Smooth muscle cell (in vitro differentiated cells): Measurements from ENCODE around the gene PERP. TPM values are rescaled to one million over a fixed set of nuclear protein-coding genes. Genes with fewer than 3 reads are reported as not detected.

Experiments used
- DNase-seq: peaks from one replicate; lab custom pipeline; 2025; ENCODE audit not compliant: unreplicated experiment; lab: John Stamatoyannopoulos, UW
- H2AFZ ChIP-seq: fragments of 200-600 bp; sonication (generic); 2 replicates; pipeline ENCODE4 v1.6.0; 2016; ENCODE audit warnings: antibody characterized with exemption, low read depth, mild to moderate bottlenecking
- H3F3A ChIP-seq: fragments of 200-600 bp; sonication (generic); 2 replicates; pipeline ENCODE4 v1.6.0; 2017; ENCODE audit warnings: antibody characterized with exemption, low read depth
- H3K27ac ChIP-seq: fragments of 200-600 bp; sonication (generic); 2 replicates; pipeline ENCODE4 v1.5.1; 2016; ENCODE audit warnings: low read depth, mild to moderate bottlenecking
- H3K27me3 ChIP-seq: fragments of 200-600 bp; sonication (generic); 2 replicates; pipeline ENCODE4 v1.6.1; 2016; ENCODE audit warnings: low read depth, mild to moderate bottlenecking
- H3K36me3 ChIP-seq: fragments of 200-600 bp; sonication (generic); 2 replicates; pipeline ENCODE4 v1.5.1; 2016; ENCODE audit warnings: low read depth
- H3K4me1 ChIP-seq: fragments of 200-600 bp; sonication (generic); 2 replicates; pipeline ENCODE4 v1.5.1; 2016; ENCODE audit warnings: low read depth
- H3K4me2 ChIP-seq: fragments of 200-600 bp; sonication (generic); 2 replicates; pipeline ENCODE4 v1.6.0; 2016; ENCODE audit warnings: mild to moderate bottlenecking
- H3K4me3 ChIP-seq: fragments of 200-600 bp; sonication (generic); 2 replicates; pipeline ENCODE4 v1.5.1; 2016; ENCODE audit warnings: mild to moderate bottlenecking
- H3K79me2 ChIP-seq: fragments of 200-600 bp; sonication (generic); 2 replicates; pipeline ENCODE4 v1.6.0; 2016; ENCODE audit warnings: low read depth, mild to moderate bottlenecking
- H3K9ac ChIP-seq: fragments of 200-600 bp; sonication (generic); 2 replicates; pipeline ENCODE4 v1.6.0; 2016; ENCODE audit warnings: low read depth
- H3K9me3 ChIP-seq: fragments of 200-600 bp; sonication (generic); replicated peaks from 2 replicates; pipeline ENCODE4 v1.5.1; 2016; ENCODE audit warnings: low read depth
- H4K20me1 ChIP-seq: fragments of 200-600 bp; sonication (generic); 2 replicates; pipeline ENCODE4 v1.6.0; 2016; ENCODE audit warnings: low read depth
- CTCF ChIP-seq: fragments of 200-600 bp; sonication (generic); IDR thresholded peaks from 2 replicates; pipeline ENCODE4 v1.5.1; 2017; ENCODE audit warnings: borderline replicate concordance, mild to moderate bottlenecking, antibody characterized with exemption; ENCODE audit not compliant: insufficient read depth, poor library complexity, severe bottlenecking
- WGBS: methylation state at CpG from one replicate; pipeline ENCODE4 v1.1.7; 2016; ENCODE audit warnings: low lambda C conversion rate; 5-methylcytosine and 5-hydroxymethylcytosine counted together
- polyA plus RNA-seq: library from polyadenylated mRNA; unstranded; fragments of >200 nt; fragmentation: Nextera tagmentation; extraction: Ambion mirVana; gene quantifications from 2 replicates; pipeline ENCODE4 v1.2.1, GENCODE V29; 2016
- total RNA-seq: library from RNA; depleted of rRNA; stranded (reverse); fragments of >200 nt; gene quantifications from 2 replicates; pipeline ENCODE4 v1.2.3, GENCODE V29; 2014

The PERP gene
- total and polyA plus RNA-seq, 2 experiments from 2014 or later: 70.9 to 237 TPM

GRCh38 chr6:138044458-138044857 lies 62.8 kb downstream of the PERP start:
- H4K20me1 ChIP-seq: no peaks in the 10 kb centered on the region
- H3K4me1 ChIP-seq: no peaks in the 10 kb centered on the region
- WGBS: 86% methylated on average over 4 of the region's 4 CpGs
- no peaks in the 10 kb centered on the region for H3K79me2 ChIP-seq
- no peak overlapping the region for H3K4me2 ChIP-seq
- H3K9me3 ChIP-seq: no peaks in the 10 kb centered on the region
- DNase-seq: no peak
- H3K4me3 ChIP-seq: no peak overlapping the region
- H3K9ac ChIP-seq: no peak overlapping the region
- H3F3A ChIP-seq: no peaks in the 10 kb centered on the region
- no peaks in the 10 kb centered on the region for H3K36me3 ChIP-seq
- H2AFZ ChIP-seq: no peak overlapping the region
- no peak overlapping the region for H3K27ac ChIP-seq
- no peaks in the 10 kb centered on the region for H3K27me3 ChIP-seq
- TF ChIP-seq CTCF: no peak

Other genes with a start within 250 kb of the PERP start
- gene TNFAIP3, start 240.2 kb downstream of the PERP start, total RNA-seq: 33.8 and 40.3 TPM in 2 replicates
- 32.2 and 45.1 TPM in 2 replicates for gene TNFAIP3, start 240.2 kb downstream of the PERP start, polyA plus RNA-seq
- 1.6 and 2.2 TPM in 2 replicates for gene ARFGEF3, start 54.5 kb upstream of the PERP start, total RNA-seq
- 0.06 and 0.71 TPM in 2 replicates for gene ARFGEF3, start 54.5 kb upstream of the PERP start, polyA plus RNA-seq
- gene PBOV1, start 111.1 kb upstream of the PERP start, total RNA-seq: not detected in 2 replicates
- not detected in 2 replicates for gene PBOV1, start 111.1 kb upstream of the PERP start, polyA plus RNA-seq